Left ventricle myocardium inferior (tissue), 1 donor: Measurements from ENCODE around the gene MAGEA1. TPM values are rescaled to one million over a fixed set of nuclear protein-coding genes. Genes with fewer than 3 reads are reported as not detected.

Experiments
- DNase-seq: peaks from one replicate; pipeline ENCODE4 v3.0.0-alpha.2; 2020
- H3K27ac ChIP-seq: fragments of 200-600 bp; replicated peaks from 2 replicates; pipeline ENCODE4 v1.8.0; 2021
- H3K27me3 ChIP-seq: fragments of 200-600 bp; 2 replicates; pipeline ENCODE4 v1.8.0; 2021; ENCODE audit warnings: low read depth
- H3K36me3 ChIP-seq: fragments of 200-600 bp; 2 replicates; pipeline ENCODE4 v1.8.0; 2021
- H3K4me1 ChIP-seq: fragments of 200-600 bp; 2 replicates; pipeline ENCODE4 v1.8.0; 2021
- H3K4me3 ChIP-seq: fragments of 200-600 bp; 2 replicates; pipeline ENCODE4 v1.8.0; 2021; ENCODE audit warnings: mild to moderate bottlenecking, moderate library complexity
- H3K9me3 ChIP-seq: fragments of 200-600 bp; replicated peaks from 2 replicates; pipeline ENCODE4 v1.8.0; 2021
- intact Hi-C: fragments of 100-400 bp; cut with micrococcal nuclease; formaldehyde crosslinking; loops from one replicate; pipeline ENCODE4 v1.11.0; 2022
- total RNA-seq: library from RNA; stranded (reverse); fragmentation: NEBNext Ultra II Directional; extraction: Animal tissue kit (Norgen Biotek cat#: 25700); gene quantifications from one replicate; pipeline ENCODE4 v1.2.1, GENCODE V29; 2021
- TF ChIP-seq, protein P1 (sequence below): fragments of 200-600 bp; IDR thresholded peaks from 2 replicates; pipeline ENCODE4 v1.8.0; 2021; ENCODE audit warnings: antibody characterized with exemption, mild to moderate bottlenecking, borderline replicate concordance
- donor health status: DM: no; HTN: yes; CAD: no; lungs with severe emphysema.

MAGEA1 gene
- total RNA-seq, 1 donor from 2014 or later, result not detected

DNA sequence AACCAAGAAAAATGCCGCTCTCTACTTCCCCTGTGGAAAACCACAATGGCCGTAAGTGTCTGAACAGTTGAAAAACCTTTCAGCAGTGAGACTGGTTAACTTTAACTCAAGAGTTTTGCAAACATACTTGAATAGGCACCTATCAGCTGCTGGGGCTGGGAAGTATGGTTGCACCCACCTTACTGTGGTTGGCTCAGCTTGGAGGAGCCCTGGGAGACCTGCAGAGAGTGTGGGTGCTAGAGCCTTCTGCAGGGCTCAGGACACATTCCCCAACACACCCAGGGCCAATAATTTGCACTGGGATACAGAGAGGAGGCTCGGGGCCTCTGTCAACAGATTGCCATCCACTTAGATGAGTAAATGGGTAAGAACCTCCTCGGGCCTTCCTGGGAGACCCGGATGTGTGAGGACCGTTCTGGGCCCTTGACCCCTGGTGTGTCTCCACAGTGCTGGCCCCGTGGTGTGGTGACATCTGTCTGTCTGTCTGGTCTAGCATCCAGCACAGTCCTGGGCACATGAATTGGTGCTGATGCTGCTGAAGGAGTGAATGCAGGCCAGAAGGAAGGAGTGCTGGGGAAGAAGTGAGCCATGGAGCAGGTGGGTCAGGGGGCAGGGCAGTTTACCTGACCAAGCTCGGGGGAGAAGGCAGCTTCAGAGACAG is 46.5 kb downstream of the MAGEA1 start:
- no peak overlapping the region for H3K27ac ChIP-seq
- intact Hi-C loops, result no loop called here
- no peak for DNase-seq
- H3K4me3 ChIP-seq, result no peak overlapping the region
- no peaks in the 10 kb centered on the region for H3K36me3 ChIP-seq
- no peaks in the 10 kb centered on the region for H3K4me1 ChIP-seq
- H3K9me3 ChIP-seq, result no peaks in the 10 kb centered on the region
- peaks cover 1% of the 10 kb centered on the region for H3K27me3 ChIP-seq
- TF ChIP-seq, protein P1, sequence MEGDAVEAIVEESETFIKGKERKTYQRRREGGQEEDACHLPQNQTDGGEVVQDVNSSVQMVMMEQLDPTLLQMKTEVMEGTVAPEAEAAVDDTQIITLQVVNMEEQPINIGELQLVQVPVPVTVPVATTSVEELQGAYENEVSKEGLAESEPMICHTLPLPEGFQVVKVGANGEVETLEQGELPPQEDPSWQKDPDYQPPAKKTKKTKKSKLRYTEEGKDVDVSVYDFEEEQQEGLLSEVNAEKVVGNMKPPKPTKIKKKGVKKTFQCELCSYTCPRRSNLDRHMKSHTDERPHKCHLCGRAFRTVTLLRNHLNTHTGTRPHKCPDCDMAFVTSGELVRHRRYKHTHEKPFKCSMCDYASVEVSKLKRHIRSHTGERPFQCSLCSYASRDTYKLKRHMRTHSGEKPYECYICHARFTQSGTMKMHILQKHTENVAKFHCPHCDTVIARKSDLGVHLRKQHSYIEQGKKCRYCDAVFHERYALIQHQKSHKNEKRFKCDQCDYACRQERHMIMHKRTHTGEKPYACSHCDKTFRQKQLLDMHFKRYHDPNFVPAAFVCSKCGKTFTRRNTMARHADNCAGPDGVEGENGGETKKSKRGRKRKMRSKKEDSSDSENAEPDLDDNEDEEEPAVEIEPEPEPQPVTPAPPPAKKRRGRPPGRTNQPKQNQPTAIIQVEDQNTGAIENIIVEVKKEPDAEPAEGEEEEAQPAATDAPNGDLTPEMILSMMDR, result no peak

DNA sequence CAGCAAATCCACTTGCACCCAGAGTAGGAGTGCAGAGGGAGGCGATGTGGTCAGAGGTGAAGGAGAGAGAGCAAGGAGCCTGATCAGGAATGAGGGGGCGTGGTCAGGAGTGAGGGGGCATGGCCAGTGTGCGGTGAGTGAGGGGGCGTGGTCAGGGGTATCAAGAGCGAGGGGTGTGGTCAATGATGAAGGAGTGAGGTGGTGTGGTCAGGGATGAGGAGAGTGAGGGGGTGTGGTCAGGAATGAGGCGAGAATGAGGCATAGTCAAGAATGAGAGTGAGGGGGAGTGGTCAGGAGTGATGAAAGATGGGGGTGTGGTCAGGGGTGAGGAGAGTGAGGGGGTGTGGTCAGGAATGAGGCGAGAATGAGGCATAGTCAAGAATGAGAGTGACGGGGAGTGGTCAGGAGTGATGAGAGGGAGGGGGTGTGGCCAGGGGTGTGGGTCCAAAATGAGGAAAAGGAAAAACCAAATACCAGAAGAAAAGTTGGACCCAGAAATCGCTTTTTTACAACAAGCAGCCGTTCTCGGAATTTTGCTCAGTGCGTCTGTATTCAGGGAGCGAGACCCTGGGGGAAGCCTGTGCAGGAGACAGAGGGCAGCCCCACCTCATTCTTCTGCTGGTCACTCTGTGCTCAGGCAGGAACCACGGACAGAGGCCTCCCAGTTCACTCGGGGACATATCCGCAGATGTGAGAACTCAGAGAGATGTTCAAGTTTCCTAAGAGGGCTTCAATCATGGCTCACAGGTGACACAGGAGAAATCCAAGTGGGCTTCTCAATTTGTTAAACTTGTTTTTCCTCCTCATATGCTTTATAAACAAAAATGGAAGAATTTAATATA is 47.5 kb downstream of the MAGEA1 start:
- H3K4me3 ChIP-seq, result no peak overlapping the region
- intact Hi-C loops, result no loop called here
- no peaks in the 10 kb centered on the region for H3K4me1 ChIP-seq
- H3K9me3 ChIP-seq, result no peaks in the 10 kb centered on the region
- H3K27me3 ChIP-seq, result peaks cover 4% of the 10 kb centered on the region
- H3K27ac ChIP-seq, result no peak overlapping the region
- no peaks in the 10 kb centered on the region for H3K36me3 ChIP-seq
- DNase-seq, result no peak
- TF ChIP-seq, protein P1, result no peak

Other genes starting within 250 kb of the MAGEA1 start
- gene PNMA5, start 185.2 kb upstream of the MAGEA1 start, total RNA-seq, result not detected
- gene PNMA3, start 122.8 kb upstream of the MAGEA1 start, total RNA-seq, result 1.8 TPM
- gene PNMA6A, start 106.8 kb upstream of the MAGEA1 start, total RNA-seq, result 1.4 TPM
- gene PNMA6F, start 142.5 kb downstream of the MAGEA1 start, total RNA-seq, result not detected
- gene ZNF275, start 154.9 kb downstream of the MAGEA1 start, total RNA-seq, result 6.4 TPM
- gene PNMA6E, start 222.1 kb downstream of the MAGEA1 start, total RNA-seq, result not detected
- 0.49 TPM for gene ZFP92, start 232.2 kb downstream of the MAGEA1 start, total RNA-seq